Middle frontal gyrus (tissue), 1 donor: ENCODE data around the gene SPC24.
"Not testable (repeated sequence)": the region's sequence is repeated elsewhere in the genome, so short reads cannot be mapped to it uniquely, and the experiment has no call there.

Experiments
- DNase-seq: peaks from one replicate; pipeline ENCODE4 v3.0.0-alpha.2; 2015; ENCODE audit warnings: low spot score; ENCODE audit errors: extremely low spot score

The SPC24 gene

GRCh38 chr19:11097367-11097766, 58.2 kb downstream of the SPC24 start:
- not testable (repeated sequence) for DNase-seq

GRCh38 chr19:11096210-11096841, 59.3 kb downstream of the SPC24 start:
- peak; percentile 42 for DNase-seq
